IPS-11a (cell line): Measurements from ENCODE around the gene AMOTL1.
"Not testable (repeated sequence)": the region's sequence is repeated elsewhere in the genome, so short reads cannot be mapped to it uniquely, and the experiment has no call there.

Experiments
- H3K4me3 ChIP-seq: one replicate; pipeline ENCODE4 v1.5.1; 2013; ENCODE audit warnings: low read depth, low read length, control low read depth

Gene AMOTL1

DNA sequence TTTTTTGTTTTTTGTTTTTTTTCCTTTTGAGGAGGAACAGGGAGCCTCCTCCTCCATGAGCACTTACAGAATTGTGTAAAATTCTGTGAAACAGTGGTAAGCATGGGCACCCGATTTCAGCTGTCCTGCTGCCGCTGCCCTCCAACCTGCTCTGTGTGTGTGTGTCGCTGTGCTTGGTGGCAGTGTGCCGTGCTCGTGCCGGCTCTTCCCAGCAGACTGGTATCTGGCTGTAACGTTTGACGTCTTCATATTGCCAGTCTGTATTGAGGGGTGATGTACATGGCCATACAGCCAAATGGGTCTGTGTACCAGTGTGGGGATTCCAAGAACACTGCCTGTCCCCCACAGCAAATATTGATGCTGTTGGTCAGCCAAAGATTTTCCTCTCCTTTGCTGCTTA lies 108.1 kb downstream of the AMOTL1 start:
- no peak overlapping the region for H3K4me3 ChIP-seq

DNA sequence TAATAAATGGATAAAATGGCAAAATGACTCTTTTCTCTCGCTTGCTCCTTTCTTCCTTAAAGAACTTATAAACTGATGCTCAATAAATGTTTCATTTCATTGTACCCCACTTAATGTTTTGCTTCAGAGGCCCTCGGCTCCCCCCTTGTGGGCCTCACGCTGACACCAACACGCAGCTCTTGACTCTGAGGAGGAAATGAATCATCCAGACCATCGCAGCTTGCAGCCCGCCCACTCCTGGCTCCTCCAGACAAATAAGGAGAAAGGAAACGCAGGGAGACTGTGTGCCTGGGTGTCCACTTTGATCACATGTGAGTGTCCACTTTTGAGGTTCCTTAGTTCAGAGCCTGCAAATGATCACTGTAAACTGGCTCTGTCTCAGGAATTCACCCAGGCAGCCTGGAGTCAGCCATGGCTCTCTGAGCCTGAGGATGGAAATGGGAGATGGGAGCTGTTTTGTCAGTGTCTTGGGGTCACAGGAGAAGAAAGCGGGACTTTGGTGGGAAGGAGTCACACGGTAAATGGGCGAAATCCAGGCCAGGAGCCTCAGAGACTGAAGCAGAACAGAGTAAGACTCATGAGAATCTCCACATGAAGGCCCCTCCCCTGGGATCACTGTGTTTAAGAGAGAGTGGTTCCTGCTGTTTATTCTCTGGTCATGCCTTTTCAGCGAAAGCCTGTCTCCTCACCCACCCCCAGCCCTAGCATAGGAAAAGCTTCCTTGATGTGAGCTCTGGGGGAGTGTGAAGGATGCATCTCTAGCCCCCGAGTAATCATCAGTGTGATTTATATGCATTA lies 108.7 kb downstream of the AMOTL1 start:
- H3K4me3 ChIP-seq = no peak overlapping the region

DNA sequence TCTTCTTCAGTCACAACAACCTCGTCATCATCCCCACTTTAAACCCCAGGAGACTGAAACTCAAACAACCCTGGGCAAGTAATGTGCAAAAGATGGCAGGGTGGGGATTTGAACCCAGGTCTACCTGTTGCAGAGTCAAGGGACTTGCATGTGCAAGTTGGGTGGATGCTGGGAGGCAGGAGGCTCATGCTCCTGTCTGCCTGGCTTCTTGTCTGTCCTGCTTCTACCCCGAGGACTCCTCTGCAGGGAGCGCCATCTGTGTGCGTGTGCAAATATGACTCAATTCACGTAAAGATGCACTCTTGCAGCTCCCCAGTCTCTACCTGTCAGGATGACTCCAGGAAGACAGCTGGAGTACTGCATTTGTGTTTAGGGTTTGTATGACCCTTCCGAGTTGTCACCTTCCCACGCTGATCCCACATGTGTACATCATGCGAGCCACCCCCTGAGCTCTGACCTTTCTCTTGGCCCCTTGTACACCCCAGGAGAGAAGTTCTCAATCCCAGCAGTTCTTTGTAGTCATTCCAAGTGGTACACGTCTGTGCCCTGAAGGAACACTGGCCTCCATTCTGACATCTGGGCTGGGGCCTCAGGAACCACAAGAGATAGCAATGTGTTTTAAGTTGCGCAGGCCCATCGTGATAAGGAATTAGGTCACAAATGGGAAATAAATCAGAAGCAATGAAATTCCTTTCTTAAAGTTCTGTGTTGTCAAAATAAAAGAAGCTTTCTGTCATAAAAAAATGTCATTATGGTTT lies 109.5 kb downstream of the AMOTL1 start:
- H3K4me3 ChIP-seq = no peak overlapping the region

DNA sequence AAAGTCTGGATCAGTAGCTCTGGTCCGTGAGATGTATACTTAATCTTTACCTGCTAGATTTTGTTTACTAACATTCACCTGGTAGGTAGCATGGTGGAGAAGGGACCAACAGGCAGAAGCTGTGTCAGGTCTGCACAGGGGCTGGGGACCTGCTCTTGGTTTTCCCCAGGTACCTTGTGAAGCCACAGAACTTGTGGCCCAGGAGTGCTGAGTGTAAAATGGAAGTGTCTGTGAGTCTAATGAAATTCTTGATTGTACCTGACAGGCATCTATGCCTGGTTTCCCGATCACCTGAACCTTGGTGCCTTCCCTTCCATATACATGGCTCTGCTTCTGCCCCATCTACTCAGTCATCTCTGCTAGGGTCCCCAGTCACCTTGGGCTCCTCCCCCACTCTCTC lies 110.8 kb downstream of the AMOTL1 start:
- no peak overlapping the region for H3K4me3 ChIP-seq

DNA sequence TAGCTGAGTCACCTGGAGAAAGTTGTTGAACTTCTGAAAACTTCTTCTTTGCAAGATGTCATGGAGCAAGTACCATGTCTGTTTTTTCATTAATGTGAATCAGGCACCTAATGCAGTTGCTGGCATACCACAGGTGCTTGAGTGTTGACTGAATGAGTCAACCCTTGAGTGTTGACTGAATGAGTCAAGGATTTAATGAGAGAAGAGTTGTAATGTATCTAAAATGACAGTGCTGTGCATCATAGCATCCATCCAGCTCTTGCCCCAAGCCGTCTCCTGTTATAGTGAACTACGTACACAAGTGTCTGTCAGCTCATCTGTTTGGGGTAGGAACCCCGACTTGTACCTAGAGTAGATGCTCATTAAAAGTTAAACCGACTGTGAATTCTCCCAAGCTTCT lies 112.1 kb downstream of the AMOTL1 start:
- H3K4me3 ChIP-seq = no peak overlapping the region

DNA sequence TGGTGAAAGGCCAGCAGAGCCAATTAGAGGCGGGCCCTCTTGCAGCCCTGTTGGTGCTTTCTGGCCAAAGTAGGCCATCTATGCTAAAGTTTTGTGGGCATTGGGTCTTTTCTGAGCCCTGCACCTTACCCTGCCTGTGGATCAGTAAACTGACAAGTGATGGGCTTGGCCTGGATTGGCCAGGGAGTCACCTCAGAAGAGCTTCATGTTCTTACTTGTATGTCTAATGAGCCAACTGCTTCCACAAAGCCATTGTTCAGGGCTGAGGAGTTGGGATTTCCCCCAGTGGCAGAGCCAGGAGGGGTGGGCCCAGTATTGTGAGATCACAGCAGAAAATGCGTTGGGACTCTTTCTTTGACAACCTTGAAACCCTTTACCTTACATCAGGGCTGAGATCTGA lies 114.8 kb downstream of the AMOTL1 start:
- H3K4me3 ChIP-seq = no peak overlapping the region

DNA sequence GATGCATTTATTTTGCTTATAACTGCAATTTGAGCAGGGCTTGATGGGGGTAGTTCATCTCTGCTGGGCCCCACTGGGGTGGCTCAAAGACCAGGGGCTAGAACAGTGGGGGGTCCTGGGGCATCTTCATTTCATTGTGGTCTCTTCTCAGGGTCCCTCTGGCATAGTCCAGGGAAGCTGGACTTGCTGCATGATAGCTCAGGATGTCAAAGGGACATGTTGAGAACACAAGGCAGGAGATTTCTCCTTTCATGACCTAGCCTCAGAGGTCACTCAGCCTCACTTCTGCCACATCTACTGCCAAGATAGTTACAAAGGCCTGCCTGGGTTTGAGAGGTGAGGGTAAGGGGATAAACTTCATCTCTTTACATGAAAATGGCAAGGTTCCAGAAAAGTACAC lies 115.7 kb downstream of the AMOTL1 start:
- H3K4me3 ChIP-seq = no peak overlapping the region

DNA sequence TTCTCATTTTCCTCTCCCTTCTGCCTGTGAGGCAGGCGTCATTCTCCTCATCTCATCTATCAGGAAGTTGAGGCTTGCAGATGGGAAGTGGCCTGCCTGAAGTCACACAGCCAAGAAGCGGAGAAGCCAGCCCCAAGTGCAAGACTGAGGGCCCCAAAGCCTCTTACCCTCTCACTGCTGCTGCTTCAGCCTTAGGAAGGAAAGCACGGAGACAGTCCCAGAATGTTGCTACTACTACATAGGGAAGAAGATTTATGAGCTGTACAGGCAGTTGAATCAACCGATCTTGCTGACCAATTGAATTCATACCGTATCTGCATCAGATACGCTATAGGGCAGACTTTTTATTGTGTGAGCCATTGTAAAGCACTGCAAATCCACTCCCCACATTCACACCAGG lies 116.2 kb downstream of the AMOTL1 start:
- no peak overlapping the region for H3K4me3 ChIP-seq

DNA sequence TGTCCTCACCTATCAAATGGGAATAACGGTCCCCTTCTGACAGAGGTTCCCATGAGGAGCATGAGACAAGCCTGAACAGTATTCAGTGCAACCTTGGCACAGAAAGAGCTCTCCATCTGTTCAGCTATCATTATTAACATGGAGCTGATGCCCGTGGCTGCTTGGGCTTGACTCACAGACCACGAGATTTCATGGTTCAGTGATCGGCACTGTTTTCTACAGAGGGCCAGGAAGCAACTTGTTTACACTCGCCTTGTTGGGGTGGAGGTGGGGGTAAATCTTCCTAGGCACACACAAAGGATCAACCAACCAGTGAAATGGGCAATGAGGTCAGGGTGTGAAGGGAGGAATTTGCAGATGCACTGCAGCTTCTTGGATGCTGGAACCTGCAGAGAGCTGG lies 117.0 kb downstream of the AMOTL1 start:
- no peak overlapping the region for H3K4me3 ChIP-seq

DNA sequence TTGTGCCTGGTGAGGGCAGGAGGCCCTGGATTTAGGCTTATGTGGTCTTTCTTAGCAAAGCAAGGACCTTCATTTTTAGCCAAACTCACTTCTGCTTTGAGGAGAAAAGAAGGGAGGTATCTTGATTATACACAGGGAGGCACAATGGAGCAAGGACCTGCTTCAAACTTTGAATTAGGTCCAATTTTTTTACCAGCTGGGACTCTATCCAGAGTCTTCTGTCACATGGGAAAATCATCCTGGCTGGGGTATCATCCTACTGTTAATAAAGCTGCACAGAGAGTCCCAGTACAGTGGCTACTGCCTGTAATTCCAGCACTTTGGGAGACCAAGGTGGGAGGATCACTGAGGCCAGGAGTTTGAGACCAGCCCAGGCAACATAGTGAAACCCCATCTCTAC lies 117.4 kb downstream of the AMOTL1 start:
- H3K4me3 ChIP-seq = no peak overlapping the region

DNA sequence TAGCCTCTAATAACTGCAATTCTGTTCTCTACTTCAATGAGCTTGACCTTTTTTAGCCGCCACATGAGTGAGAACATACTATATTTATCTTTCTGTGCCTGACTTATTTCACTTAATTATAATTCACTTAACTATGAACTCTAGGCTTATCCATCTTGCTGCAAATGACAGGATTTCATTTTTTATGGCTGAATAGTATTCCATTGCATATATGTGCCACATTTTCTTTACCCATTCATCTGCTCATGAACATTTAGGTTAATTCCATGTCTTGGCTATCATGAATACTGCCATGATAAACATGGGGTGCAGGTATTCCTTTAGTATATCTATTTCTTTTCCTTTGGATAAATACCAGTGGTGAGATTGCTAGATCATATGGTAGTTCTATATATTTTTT lies 120.0 kb downstream of the AMOTL1 start:
- no peak overlapping the region for H3K4me3 ChIP-seq

DNA sequence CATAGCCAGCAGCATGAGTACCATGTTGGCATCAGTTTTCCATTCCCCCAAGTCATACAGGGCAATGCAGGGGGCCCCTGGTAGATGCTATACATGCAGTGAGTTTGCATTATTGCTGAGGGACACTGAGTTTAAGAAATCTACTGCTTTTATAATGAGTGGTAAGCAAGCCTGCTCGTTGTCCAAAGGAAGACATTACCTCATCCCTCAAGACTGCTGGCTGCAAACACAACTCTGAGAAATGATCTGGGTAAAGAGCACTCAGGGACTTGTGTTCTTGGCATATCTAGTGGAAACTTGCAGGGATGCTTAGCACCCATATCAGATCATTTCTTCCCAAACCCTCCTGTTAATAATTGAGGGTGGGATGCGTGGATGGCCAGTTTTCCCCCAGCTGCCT lies 127.3 kb downstream of the AMOTL1 start:
- H3K4me3 ChIP-seq = no peak overlapping the region

DNA sequence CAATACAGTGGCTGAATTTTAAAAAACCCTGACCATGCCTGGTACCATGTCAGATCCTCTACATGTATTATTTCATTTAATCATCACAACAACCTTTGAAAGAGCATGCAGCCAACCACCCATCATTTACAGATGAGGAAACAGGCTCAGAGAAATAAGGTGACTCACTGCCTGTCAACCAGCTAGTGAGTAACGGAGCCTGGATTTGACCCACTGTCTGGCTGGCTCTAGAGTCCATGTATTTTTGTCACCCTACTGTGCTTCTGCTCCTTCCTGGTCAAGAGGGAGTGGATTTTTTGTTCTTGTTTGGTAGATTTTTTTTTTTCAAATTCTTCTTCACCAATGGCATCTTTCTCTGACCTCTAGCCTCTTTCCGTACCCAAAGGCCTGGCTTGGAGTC lies 127.8 kb downstream of the AMOTL1 start:
- no peak overlapping the region for H3K4me3 ChIP-seq

DNA sequence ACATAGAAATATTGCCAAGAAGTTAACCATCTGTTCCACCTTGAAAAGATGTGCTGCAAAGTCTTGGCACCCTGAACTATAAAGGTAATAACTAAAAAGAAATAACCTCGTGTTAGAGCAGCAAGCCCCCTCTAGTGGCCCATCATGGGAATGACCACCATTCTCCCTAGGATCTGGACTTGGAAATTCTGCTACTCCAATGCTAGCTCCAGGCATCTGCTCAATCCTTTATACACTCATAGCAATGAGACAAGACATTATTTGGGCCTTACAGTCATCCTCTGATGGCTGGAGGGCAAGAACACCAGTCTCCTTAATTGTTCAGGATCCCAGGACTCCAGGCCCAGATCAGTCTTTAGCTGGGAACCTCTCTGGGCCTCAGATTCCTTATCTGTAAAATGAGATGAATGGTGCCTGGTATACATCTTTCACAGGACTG lies 129.2 kb downstream of the AMOTL1 start:
- no peak overlapping the region for H3K4me3 ChIP-seq

DNA sequence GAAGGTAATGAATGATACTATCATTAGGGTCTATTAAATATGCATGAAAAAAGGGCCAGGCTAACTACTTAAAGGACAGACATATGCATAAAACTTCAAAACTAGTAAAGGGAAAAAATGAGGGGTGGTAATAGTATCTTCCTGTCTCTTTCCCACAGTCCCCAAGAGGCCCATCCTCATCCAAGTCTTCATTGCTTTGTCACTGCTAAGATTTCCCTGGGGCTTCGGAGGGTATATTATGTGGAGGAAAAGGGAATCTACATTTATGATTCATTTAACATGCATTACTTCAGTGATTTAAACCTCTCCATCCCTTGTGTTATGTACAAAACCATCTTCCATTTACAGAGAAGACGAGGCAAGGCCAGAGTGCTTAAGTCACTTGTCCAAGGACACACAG lies 139.1 kb downstream of the AMOTL1 start:
- H3K4me3 ChIP-seq = no peak overlapping the region

DNA sequence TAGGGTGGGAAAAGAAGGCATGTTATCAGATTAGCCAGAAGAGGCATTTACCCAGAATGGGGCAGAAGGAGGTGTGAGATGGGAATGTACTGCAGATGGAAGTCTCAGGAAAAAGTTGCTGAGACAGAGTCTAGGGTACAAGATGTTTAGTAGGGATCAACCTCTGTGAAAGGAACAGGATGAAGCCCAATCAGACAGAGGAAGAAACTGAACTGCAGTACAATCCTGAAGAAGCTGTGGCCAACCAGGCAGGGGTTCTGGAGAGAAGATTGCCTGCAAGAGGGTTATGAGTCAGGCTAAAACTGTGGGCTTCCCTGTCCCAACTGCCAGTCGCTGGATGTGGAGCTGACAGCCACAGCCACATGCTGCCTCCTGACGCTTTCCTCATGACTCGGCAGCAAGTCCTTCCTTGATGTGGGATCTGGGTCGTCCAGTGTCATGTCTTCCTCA lies 141.2 kb downstream of the AMOTL1 start:
- no peak overlapping the region for H3K4me3 ChIP-seq

DNA sequence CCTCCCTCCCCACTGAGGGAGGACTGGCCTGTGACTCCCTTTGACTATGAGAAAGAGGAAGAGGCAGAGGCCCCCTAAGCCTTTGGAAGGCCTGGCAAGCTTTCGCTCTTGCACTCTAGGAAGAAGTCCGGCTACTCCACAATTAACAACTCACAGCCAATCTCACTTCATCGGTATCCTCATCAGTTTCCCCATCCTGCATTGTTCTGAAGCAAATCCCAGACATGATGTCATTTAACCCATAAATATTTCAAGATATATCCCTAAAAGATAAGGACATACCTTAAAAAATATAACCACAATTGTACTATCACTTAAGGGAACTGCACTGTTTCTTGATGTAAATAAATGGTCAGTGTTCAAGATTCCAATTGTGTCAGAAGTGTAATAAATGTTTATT lies 142.1 kb downstream of the AMOTL1 start:
- no peak overlapping the region for H3K4me3 ChIP-seq

DNA sequence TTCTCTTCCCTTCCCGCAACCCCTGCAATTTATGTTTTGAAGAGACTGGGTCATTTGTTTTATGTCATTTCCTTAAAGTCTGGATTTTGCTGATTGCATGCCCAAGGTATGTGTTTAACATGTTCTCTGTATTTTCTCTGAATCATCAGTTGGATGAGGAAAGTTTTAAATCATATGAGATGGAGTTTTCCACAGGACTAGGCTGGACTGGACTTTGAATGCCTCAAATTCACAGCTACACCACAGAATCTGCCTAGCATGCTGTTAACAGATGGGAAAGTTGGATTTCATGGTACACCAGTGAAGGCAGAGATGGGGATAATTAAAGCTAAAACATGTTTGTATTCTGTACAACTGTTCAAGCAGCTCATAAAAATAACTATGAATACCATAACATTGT lies 142.6 kb downstream of the AMOTL1 start:
- no peak overlapping the region for H3K4me3 ChIP-seq

DNA sequence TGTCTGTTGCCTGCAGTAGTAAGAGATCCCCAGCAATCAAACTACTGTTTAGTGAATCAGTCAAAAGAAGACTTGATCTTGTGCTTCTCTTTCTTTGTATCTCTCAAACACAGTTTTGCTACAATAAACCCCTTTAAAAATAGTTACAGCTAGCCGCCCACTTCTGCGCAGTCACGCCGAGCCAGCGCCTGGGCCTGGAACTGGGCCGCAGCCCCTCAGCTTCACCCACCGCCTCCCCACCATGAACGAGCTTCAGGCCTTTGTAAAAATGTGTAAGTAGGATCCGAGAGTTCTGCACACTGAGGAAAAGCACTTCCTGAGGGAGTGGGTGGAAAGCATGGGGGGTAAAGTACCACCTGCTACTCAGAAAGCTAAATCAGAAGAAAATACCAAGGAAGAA lies 144.7 kb downstream of the AMOTL1 start:
- no peak overlapping the region for H3K4me3 ChIP-seq

DNA sequence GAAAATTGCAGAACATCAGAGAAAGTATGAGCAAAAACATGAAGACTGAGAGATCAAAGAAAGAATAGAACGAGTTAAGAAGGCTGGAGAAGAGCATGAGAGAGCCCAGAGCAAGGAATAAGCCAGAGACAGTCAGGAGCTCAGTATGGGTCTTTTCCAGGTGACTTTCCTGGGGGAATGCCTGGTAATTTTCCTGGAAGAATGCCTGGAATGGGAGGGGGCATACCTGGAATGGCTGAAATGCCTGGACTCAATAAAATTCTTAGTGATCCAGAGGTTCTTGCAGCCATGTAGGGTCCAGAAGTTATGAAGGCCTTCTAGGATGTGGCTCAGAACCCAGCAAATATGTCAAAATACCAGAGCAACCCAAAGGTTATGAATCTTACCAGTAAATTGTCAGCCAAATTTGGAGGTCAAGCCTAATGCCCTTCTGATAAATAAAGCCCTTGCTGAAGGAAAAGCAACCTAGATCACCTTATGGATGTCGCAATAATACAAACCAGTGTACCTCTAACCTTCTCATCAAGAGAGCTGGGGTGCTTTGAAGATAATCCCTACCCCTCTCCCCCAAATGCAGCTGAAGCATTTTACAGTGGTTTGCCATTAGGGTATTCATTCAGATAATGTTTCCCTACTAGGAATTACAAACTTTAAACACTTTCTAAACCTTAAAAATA lies 145.7 kb downstream of the AMOTL1 start:
- H3K4me3 ChIP-seq = not testable (repeated sequence)

DNA sequence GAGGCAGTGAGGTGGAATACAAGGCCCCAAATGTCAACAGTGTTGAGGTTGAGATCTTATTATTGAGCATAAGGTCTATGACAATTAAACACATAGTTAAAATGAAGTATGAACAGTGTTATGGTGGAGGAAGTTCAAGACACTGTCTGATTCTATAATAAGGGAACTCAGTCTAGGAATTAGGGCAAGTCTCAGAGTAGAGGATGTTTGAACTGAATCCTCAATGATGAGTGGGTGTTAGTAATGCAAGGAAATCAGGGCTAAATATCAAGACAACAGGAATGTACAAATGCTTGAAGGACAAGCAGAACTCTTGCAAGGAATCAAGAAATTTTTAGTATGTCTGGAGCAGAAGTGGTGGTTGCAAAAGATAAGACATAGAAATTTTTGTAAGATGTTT lies 152.2 kb downstream of the AMOTL1 start:
- no peak overlapping the region for H3K4me3 ChIP-seq
